ENCODE results near the gene SLC25A10. TPM values are rescaled to one million over a fixed set of nuclear protein-coding genes. Genes with fewer than 3 reads are reported as not detected.
A peak's percentile ranks its signal among the peaks of the same experiment; 100 is the strongest.
"Not testable (repeated sequence)": the region's sequence is repeated elsewhere in the genome, so short reads cannot be mapped to it uniquely, and the experiment has no call there.

Gene SLC25A10
- total and polyA plus RNA-seq, 4 donors: 2.1 to 6.4 (median 2.9) TPM

- H3K27me3 ChIP-seq (ENCODE audit: control insufficient read depth in 1 of 2, insufficient read depth in 2 of 2, low read length in 1 of 2): no peaks in the 10 kb centered on the region
These were observed 23.4 kb downstream of the SLC25A10 start for GRCh38 chr17:81735264-81736102.

GRCh38 chr17:81737947-81738800 is 26.1 kb downstream of the SLC25A10 start:
- Histone ChIP-seq H3K27me3 (ENCODE audit: control insufficient read depth in 1 of 2, insufficient read depth in 2 of 2, low read length in 1 of 2) (no peaks in the 10 kb centered on the region), H3K36me3 (ENCODE audit: control insufficient read depth in 1 of 2, insufficient read depth in 2 of 2, low read length in 1 of 2) (no peaks in the 10 kb centered on the region), H3K27ac (ENCODE audit: low read depth in 1 of 2, low read length in 2 of 2) (no peak overlapping the region), H3K4me3 (ENCODE audit: low read length in 2 of 2) (no peak overlapping the region), H3K4me1 (ENCODE audit: control insufficient read depth in 1 of 2, insufficient read depth in 2 of 2, low read length in 2 of 2) (no peaks in the 10 kb centered on the region), H3K9me3 (ENCODE audit: control insufficient read depth, low read length) (no peaks in the 10 kb centered on the region)
- DNase-seq (peak in 1 of 2 donors; percentile 59), ATAC-seq (ENCODE audit: low FRiP score) (no peak)
- 88 to 92% methylated on average over 31 of the region's 31 CpGs for WGBS, 2 donors
- intact Hi-C loops (cut with DNase I): no loop called here

More at GRCh38 chr17:81735264-81736102, 23.4 kb downstream of the SLC25A10 start:
- no peak overlapping the region for H3K4me3 ChIP-seq (ENCODE audit: low read length in 2 of 2)
- no peaks in the 10 kb centered on the region for H3K9me3 ChIP-seq (ENCODE audit: control insufficient read depth, low read length)
- H3K27ac ChIP-seq (ENCODE audit: low read depth in 1 of 2, low read length in 2 of 2): no peak overlapping the region
- WGBS, 2 donors: 37 to 40% methylated on average over 30 of the region's 30 CpGs
- intact Hi-C loops (cut with DNase I): no loop called here
- DNase-seq (peak; percentile 78 to 82), ATAC-seq (ENCODE audit: low FRiP score) (no peak)
- no peaks in the 10 kb centered on the region for H3K36me3 ChIP-seq (ENCODE audit: control insufficient read depth in 1 of 2, insufficient read depth in 2 of 2, low read length in 1 of 2)
- no peaks in the 10 kb centered on the region for H3K4me1 ChIP-seq (ENCODE audit: control insufficient read depth in 1 of 2, insufficient read depth in 2 of 2, low read length in 2 of 2)

DNA sequence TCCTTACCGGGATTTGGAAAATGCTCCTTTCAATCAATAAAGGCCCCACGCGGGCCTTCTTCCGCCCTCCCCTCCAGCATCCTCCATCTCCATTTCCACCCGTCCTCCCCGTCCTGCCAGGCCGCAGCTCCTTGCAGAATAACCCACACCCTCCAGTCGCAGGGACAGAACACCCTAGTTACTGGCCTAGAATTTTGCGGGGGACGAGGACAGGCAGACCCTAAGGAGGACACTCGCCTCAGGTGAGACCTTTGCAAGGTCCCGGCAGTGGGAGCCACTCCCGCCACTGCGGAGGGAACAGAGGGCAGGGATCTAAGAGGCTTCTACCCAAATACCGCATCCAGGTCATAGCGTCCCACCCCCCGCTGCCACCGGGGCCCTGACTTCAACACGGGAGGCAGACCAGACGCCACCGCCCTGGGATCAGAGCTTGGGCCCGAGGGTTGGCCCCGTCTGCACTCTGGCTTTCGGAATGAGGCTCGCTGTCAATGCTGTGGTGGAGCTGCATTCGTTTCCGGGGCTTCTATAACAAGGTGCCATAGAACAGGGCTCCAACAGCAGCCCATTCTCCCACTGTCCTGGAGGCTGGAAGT is 26.8 kb downstream of the SLC25A10 start:
- WGBS, 2 donors: 86 to 88% methylated on average over 27 of the region's 27 CpGs
- Histone ChIP-seq H3K27me3 (ENCODE audit: control insufficient read depth in 1 of 2, insufficient read depth in 2 of 2, low read length in 1 of 2) (no peaks in the 10 kb centered on the region), H3K4me3 (ENCODE audit: low read length in 2 of 2) (no peak overlapping the region), H3K9me3 (ENCODE audit: control insufficient read depth, low read length) (no peaks in the 10 kb centered on the region), H3K27ac (ENCODE audit: low read depth in 1 of 2, low read length in 2 of 2) (no peak overlapping the region), H3K36me3 (ENCODE audit: control insufficient read depth in 1 of 2, insufficient read depth in 2 of 2, low read length in 1 of 2) (no peaks in the 10 kb centered on the region), H3K4me1 (ENCODE audit: control insufficient read depth in 1 of 2, insufficient read depth in 2 of 2, low read length in 2 of 2) (no peaks in the 10 kb centered on the region)
- intact Hi-C loops (cut with DNase I): no loop called here
- DNase-seq (peak in 1 of 2 donors; percentile 70), ATAC-seq (ENCODE audit: low FRiP score) (no peak)

DNA sequence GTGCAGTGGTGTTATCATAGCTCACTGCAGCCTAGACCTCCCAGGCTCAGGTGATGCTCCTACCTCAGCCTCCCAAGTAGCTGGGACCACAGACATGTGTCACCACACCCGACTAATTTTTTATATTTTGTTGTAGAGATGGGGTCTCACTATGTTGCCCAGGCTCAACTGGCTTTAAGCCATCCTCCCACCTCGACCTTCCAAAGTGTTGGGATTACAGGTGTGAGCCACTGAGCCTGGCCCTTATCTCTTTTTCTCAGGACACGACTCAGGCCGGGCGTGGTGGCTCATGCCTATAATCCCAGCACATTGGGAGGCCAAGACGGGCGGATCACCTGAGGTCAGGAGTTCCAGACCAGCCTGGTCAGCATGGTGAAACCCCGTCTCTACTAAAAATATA is 27.5 kb downstream of the SLC25A10 start:
- H3K4me1 ChIP-seq (ENCODE audit: control insufficient read depth in 1 of 2, insufficient read depth in 2 of 2, low read length in 2 of 2); H3K27me3 ChIP-seq (ENCODE audit: control insufficient read depth in 1 of 2, insufficient read depth in 2 of 2, low read length in 1 of 2); ATAC-seq (ENCODE audit: low FRiP score); H3K36me3 ChIP-seq (ENCODE audit: control insufficient read depth in 1 of 2, insufficient read depth in 2 of 2, low read length in 1 of 2); H3K27ac ChIP-seq (ENCODE audit: low read depth in 1 of 2, low read length in 2 of 2); DNase-seq; H3K4me3 ChIP-seq (ENCODE audit: low read length in 2 of 2); intact Hi-C loops (cut with DNase I); H3K9me3 ChIP-seq (ENCODE audit: control insufficient read depth, low read length): not testable (repeated sequence)
- WGBS, 2 donors: 93% methylated on average over 8 of the region's 8 CpGs

- Histone ChIP-seq H3K4me3 (ENCODE audit: low read length in 2 of 2) (no peak overlapping the region), H3K27me3 (ENCODE audit: control insufficient read depth in 1 of 2, insufficient read depth in 2 of 2, low read length in 1 of 2) (no peaks in the 10 kb centered on the region), H3K4me1 (ENCODE audit: control insufficient read depth in 1 of 2, insufficient read depth in 2 of 2, low read length in 2 of 2) (no peaks in the 10 kb centered on the region), H3K9me3 (ENCODE audit: control insufficient read depth, low read length) (no peaks in the 10 kb centered on the region), H3K36me3 (ENCODE audit: control insufficient read depth in 1 of 2, insufficient read depth in 2 of 2, low read length in 1 of 2) (no peaks in the 10 kb centered on the region), H3K27ac (ENCODE audit: low read depth in 1 of 2, low read length in 2 of 2) (no peak overlapping the region)
- ATAC-seq (ENCODE audit: low FRiP score): peak; percentile 50
- WGBS, 2 donors: 37 to 53% methylated on average over 20 to 28 of the region's 28 CpGs
- DNase-seq: peak in 1 of 2 donors; percentile 76
- intact Hi-C loops (cut with DNase I): no loop called here
These were observed 28.4 kb downstream of the SLC25A10 start for GRCh38 chr17:81740395-81740961.

DNA sequence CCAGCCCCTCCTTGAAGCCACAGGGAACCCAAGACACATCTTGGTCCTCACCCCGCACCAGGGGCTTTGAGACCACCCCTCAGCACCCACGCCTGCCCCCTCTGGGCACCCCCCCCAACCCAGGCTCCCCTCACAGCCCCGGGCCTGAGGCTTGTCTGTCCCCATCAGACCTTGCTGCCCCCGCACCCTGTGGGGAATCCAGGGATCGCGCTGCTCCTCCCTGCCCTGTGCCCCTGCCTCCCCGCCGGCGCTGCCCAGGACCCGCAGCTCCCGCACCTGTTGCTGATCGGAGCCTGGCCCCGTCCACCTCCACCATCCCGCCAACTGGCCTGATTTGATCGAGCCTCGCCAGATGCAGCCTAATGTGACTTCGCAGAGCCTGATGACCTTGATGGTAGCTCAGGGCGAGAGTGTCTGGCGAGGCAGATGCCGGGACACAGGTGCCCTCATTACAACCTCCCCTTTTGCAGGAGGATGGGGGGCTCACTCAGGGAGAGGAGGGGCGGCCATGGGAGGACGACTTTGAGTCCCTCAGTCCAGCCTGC is 29.0 kb downstream of the SLC25A10 start:
- H3K36me3 ChIP-seq (ENCODE audit: control insufficient read depth in 1 of 2, insufficient read depth in 2 of 2, low read length in 1 of 2): no peaks in the 10 kb centered on the region
- intact Hi-C loops (cut with DNase I): no loop called here
- H3K27me3 ChIP-seq (ENCODE audit: control insufficient read depth in 1 of 2, insufficient read depth in 2 of 2, low read length in 1 of 2): no peaks in the 10 kb centered on the region
- H3K27ac ChIP-seq (ENCODE audit: low read depth in 1 of 2, low read length in 2 of 2): no peak overlapping the region
- no peaks in the 10 kb centered on the region for H3K4me1 ChIP-seq (ENCODE audit: control insufficient read depth in 1 of 2, insufficient read depth in 2 of 2, low read length in 2 of 2)
- no peak overlapping the region for H3K4me3 ChIP-seq (ENCODE audit: low read length in 2 of 2)
- no peaks in the 10 kb centered on the region for H3K9me3 ChIP-seq (ENCODE audit: control insufficient read depth, low read length)
- DNase-seq (peak in 1 of 2 donors; percentile 70), ATAC-seq (ENCODE audit: low FRiP score) (peak; percentile 19)
- 46 to 57% methylated on average over 18 to 22 of the region's 22 CpGs for WGBS, 2 donors

DNA sequence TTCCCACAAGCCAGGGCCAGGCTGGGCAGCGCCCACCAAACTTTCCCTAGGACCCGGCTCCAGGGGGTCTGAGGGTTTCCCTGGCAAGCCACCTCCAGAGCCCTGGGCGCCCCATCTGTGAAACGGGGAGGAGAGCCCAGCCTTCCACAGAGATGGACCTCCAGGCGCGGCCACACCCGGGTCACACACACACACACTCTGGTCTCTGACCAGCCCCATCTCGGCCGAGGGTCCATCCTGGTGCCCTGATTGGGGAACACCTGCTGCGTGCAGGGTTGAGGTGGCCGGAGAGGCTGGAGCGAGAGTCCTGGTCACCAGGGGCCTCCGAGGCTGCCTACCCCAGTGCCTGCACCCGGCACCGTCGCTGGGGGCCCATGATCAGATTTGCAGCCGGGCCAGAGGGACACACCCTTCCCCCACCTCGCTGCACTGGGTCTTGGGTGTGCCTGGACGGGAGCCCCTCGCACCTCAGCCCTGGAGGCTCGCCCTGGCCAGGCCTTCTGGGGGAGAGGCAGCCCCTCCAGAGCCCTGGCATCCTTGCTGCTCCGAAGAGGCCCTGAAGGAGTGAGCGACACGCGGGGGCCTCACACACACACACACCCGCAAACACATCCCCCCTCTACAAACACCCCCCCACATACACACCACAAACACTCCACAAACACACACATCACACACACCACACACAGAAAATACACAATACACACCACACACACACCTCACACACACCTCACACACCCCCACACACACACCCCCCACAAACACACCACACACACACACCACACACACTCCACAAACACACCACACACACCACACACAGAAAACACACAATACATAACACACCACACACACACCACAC is 29.7 kb downstream of the SLC25A10 start:
- ATAC-seq (ENCODE audit: low FRiP score): peak; percentile 26
- Histone ChIP-seq H3K36me3 (ENCODE audit: control insufficient read depth in 1 of 2, insufficient read depth in 2 of 2, low read length in 1 of 2) (no peaks in the 10 kb centered on the region), H3K4me3 (ENCODE audit: low read length in 2 of 2) (no peak overlapping the region), H3K4me1 (ENCODE audit: control insufficient read depth in 1 of 2, insufficient read depth in 2 of 2, low read length in 2 of 2) (no peaks in the 10 kb centered on the region), H3K9me3 (ENCODE audit: control insufficient read depth, low read length) (no peaks in the 10 kb centered on the region), H3K27ac (ENCODE audit: low read depth in 1 of 2, low read length in 2 of 2) (no peak overlapping the region), H3K27me3 (ENCODE audit: control insufficient read depth in 1 of 2, insufficient read depth in 2 of 2, low read length in 1 of 2) (no peaks in the 10 kb centered on the region)
- intact Hi-C loops (cut with DNase I): no loop called here
- 56 to 57% methylated on average over 24 to 26 of the region's 26 CpGs for WGBS, 2 donors
- peak in 1 of 2 donors; percentile 74 for DNase-seq
